Measurements from ENCODE around the gene BCL2L15. TPM values are rescaled to one million over a fixed set of nuclear protein-coding genes. Genes with fewer than 3 reads are reported as not detected.

BCL2L15 gene
- total RNA-seq, 1 experiment from 2014 or later = 1.1 TPM

DNA sequence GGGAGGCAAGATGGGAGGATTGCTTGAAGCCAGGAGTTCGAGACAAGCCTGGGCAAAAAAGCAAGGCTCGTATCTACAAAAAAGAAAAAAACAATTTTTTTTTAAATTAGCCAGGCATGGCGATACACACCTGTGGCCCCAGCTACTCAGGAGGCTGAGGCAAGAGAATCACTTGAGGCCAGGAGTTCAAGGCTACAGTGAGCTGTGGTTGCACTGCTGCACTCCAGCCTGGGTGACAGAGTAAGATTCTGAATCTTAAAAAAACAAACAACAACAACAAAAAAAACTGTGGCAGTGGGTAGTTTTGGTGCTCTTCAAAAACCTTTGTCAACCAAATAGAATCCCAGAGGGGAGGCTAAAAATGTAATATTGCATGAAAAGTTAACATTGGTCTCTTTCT, 16.6 kb downstream of the BCL2L15 start:
- intact Hi-C loops (cut with micrococcal nuclease; ENCODE audit: unreplicated experiment) = no loop called here
- no peak for TF ChIP-seq EZH2 (IDR thresholded peaks at IDR 0.05; ENCODE audit: borderline replicate concordance, low read depth, low read length, poor library complexity, severe bottlenecking)
- no peak for DNase-seq (ENCODE audit: low spot score)
- CTCF ChIA-PET = no interaction called here
- H3K9me3 ChIP-seq (ENCODE audit: low read depth, low read length, poor library complexity, severe bottlenecking) = no peaks in the 10 kb centered on the region
- H3K4me1 ChIP-seq (ENCODE audit: insufficient read depth, low read length, poor library complexity, severe bottlenecking) = no peaks in the 10 kb centered on the region
- BruUV-seq (replicated peaks) = no TSS peak
- no peak overlapping the region for H3K4me3 ChIP-seq (ENCODE audit: low read depth, low read length, poor library complexity, severe bottlenecking)
- no peaks in the 10 kb centered on the region for H3K27me3 ChIP-seq (replicated peaks; ENCODE audit: insufficient read depth, low read depth, low read length, poor library complexity)
- H3K36me3 ChIP-seq (ENCODE audit: insufficient read depth, low read length, poor library complexity, severe bottlenecking) = no peaks in the 10 kb centered on the region
- H3K27ac ChIP-seq (ENCODE audit: low read depth, low read length, poor library complexity, severe bottlenecking) = no peak overlapping the region
- POLR2A ChIA-PET (ENCODE audit: low non-redundant PET) = no interaction called here

DNA sequence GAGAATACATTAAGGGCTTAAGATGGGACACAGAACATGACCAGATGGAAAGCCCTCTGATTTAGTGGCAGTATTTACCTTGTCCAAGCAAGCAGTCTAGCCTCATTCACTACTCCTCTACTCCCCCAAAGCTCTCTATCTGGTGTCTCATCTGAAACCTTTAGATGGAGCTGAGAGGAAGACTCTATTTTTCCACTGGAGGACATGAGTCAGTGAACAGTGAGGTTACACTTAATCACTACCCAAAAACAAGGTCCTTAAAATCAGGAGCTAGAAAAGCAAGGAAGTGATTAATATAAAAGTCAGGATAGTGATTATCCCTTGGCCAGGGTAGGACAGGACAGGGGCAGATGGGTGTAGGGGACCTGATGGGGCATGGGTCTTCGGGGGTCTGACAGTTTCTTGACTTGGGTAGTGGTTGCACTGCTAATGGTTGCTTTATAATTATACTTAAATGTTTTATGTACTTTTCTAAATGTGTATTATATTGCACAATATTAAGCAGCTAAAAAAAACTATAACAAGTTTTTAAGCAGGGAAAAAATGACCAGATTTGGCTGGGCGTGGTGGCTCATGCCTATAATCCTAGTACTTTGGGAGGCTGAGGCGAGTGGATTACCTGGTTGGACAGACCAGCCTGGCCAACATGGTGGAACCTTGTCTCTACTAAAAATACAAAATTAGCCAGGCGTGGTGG, 18.8 kb downstream of the BCL2L15 start:
- no peak overlapping the region for H3K4me3 ChIP-seq (ENCODE audit: low read depth, low read length, poor library complexity, severe bottlenecking)
- no peaks in the 10 kb centered on the region for H3K27me3 ChIP-seq (replicated peaks; ENCODE audit: insufficient read depth, low read depth, low read length, poor library complexity)
- POLR2A ChIA-PET (ENCODE audit: low non-redundant PET) = interaction anchor here (0.6 kb wide), 1 partner anchor 449 kb away, joined by 12 read pairs; no protein-coding TSS in a partner anchor
- no peak for TF ChIP-seq CTCF (conservative IDR thresholded peaks at IDR 0.05; ENCODE audit: low read depth, low read length)
- H3K27ac ChIP-seq (ENCODE audit: low read depth, low read length, poor library complexity, severe bottlenecking) = no peak overlapping the region
- no peak for DNase-seq (ENCODE audit: low spot score)
- no peaks in the 10 kb centered on the region for H3K36me3 ChIP-seq (ENCODE audit: insufficient read depth, low read length, poor library complexity, severe bottlenecking)
- intact Hi-C loops (cut with micrococcal nuclease; ENCODE audit: unreplicated experiment) = no loop called here
- H3K9me3 ChIP-seq (ENCODE audit: low read depth, low read length, poor library complexity, severe bottlenecking) = no peaks in the 10 kb centered on the region
- H3K4me1 ChIP-seq (ENCODE audit: insufficient read depth, low read length, poor library complexity, severe bottlenecking) = no peaks in the 10 kb centered on the region
- CTCF ChIA-PET = no interaction called here
- no TSS peak for BruUV-seq (replicated peaks)

DNA sequence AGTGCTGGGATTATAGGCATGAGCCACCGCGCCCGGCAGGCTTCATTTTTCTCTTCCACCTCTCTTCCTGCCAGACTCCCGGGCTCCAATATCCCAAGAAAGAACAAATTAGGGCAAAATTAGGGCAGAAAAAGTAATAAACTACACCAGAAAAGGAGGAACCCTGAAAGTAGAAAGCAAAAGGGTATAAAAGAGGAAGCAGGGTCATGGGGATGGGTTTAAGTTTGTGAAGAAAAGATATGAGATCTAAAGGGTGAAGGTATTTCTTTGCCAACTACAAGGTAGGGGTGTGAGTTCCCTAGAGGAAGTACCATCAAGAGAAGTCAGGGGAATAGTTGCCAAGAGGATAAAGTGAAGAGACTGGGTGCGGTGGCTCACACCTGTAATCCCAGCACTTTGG, 25.7 kb downstream of the BCL2L15 start:
- Histone ChIP-seq H3K27ac (ENCODE audit: low read depth, low read length, poor library complexity, severe bottlenecking) (no peak overlapping the region), H3K4me1 (ENCODE audit: insufficient read depth, low read length, poor library complexity, severe bottlenecking) (peaks cover 25% of the 10 kb centered on the region), H3K27me3 (replicated peaks; ENCODE audit: insufficient read depth, low read depth, low read length, poor library complexity) (no peaks in the 10 kb centered on the region), H3K4me3 (ENCODE audit: low read depth, low read length, poor library complexity, severe bottlenecking) (no peak overlapping the region), H3K9me3 (ENCODE audit: low read depth, low read length, poor library complexity, severe bottlenecking) (no peaks in the 10 kb centered on the region), H3K36me3 (ENCODE audit: insufficient read depth, low read length, poor library complexity, severe bottlenecking) (no peaks in the 10 kb centered on the region)
- intact Hi-C loops (cut with micrococcal nuclease; ENCODE audit: unreplicated experiment) = no loop called here
- CTCF ChIA-PET = no interaction called here
- DNase-seq (ENCODE audit: low spot score) = no peak
- TF ChIP-seq CTCF (conservative IDR thresholded peaks at IDR 0.05; ENCODE audit: low read depth, low read length) = no peak
- no peak for TF ChIP-seq EZH2 (IDR thresholded peaks at IDR 0.05; ENCODE audit: borderline replicate concordance, low read depth, low read length, poor library complexity, severe bottlenecking)
- POLR2A ChIA-PET (ENCODE audit: low non-redundant PET) = no interaction called here
- BruUV-seq (replicated peaks) = no TSS peak

GRCh38 chr1:113860891-113861290, 26.5 kb downstream of the BCL2L15 start:
- Histone ChIP-seq H3K27me3 (replicated peaks; ENCODE audit: insufficient read depth, low read depth, low read length, poor library complexity) (no peaks in the 10 kb centered on the region), H3K36me3 (ENCODE audit: insufficient read depth, low read length, poor library complexity, severe bottlenecking) (no peaks in the 10 kb centered on the region), H3K4me1 (ENCODE audit: insufficient read depth, low read length, poor library complexity, severe bottlenecking) (peaks cover 27% of the 10 kb centered on the region), H3K27ac (ENCODE audit: low read depth, low read length, poor library complexity, severe bottlenecking) (peak overlapping the region; percentile 60), H3K9me3 (ENCODE audit: low read depth, low read length, poor library complexity, severe bottlenecking) (no peaks in the 10 kb centered on the region), H3K4me3 (ENCODE audit: low read depth, low read length, poor library complexity, severe bottlenecking) (no peak overlapping the region)
- intact Hi-C loops (cut with micrococcal nuclease; ENCODE audit: unreplicated experiment) = no loop called here
- CTCF ChIA-PET = no interaction called here
- peak; percentile 47 for DNase-seq (ENCODE audit: low spot score)
- POLR2A ChIA-PET (ENCODE audit: low non-redundant PET) = no interaction called here
- no peak for TF ChIP-seq CTCF (conservative IDR thresholded peaks at IDR 0.05; ENCODE audit: low read depth, low read length)
- TF ChIP-seq EZH2 (IDR thresholded peaks at IDR 0.05; ENCODE audit: borderline replicate concordance, low read depth, low read length, poor library complexity, severe bottlenecking) = no peak
- BruUV-seq (replicated peaks) = no TSS peak

Measured in A673 (cell line).